SW480 (cell line): ENCODE data around the gene PAX9.

Experiments
- DNase-seq: peaks from one replicate; pipeline ENCODE4 v3.0.0-alpha.2; 2016; ENCODE audit warnings: low spot score

Gene PAX9

DNA sequence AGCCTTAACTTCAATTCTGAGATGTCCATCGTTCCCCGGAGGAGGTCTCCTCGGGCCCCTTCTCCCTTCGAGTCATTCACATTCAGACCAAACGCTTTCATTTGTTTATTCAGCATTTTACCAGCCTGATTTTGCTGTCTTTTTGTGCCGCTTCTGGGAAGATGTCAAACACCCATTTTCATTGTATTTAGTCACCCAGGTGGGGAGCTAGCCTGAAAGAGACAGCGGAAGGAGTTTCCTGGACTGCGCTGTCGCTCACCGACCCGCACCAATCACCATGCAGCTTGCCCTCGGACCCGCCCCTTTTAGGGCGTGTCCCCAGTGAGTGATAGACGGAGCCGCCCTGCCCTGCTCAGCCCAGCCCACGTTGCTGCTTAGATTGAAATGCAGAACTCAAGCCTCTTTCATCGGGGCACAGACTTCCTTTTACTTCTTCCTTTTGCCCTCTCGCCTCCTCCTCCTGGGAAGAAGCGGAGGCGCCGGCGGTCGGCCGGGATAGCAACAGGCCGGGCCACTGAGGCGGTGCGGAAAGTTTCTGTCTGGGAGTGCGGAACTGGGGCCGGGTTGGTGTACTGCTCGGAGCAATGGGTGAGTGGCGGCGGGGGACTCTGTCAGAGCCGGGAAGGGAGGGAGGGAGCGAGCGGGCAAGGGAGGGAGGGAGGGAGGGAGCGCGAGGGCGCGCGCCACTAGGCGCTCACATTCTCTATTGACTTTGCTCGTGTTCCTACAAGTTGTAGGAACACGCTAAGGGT lies at the start of gene PAX9:
TSS of gene PAX9 (plus strand) at position 355 of the 752 bp plus-strand sequence. CDS start at position 585, 230 bp downstream.
- peak; percentile 87 for DNase-seq

DNA sequence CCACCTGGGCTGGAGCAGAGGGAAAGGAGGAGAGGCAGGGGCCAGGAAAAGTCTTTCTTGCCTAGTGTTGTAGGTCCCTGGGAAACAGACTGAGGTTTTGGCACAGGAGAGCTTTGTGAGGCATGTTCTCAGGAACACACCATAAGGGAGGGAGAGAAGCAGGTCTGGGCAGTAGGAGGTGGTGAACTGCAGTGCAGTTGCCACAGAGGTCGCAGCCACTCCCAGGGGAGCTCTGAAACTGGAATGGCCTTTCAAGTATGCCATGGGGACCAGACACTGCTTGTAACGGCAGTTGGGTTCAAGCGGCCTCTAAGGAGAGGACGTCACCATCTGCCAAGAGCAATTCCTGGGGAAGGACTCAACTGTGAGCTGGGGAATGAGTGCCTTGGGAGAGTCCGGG lies 43.8 kb upstream of the PAX9 start:
- DNase-seq = no peak

GRCh38 chr14:36618641-36619040 lies 43.0 kb upstream of the PAX9 start:
- DNase-seq = no peak

GRCh38 chr14:36619131-36619530 lies 42.5 kb upstream of the PAX9 start:
- no peak for DNase-seq

- DNase-seq = no peak
Observed at GRCh38 chr14:36619853-36620252, 41.8 kb upstream of the PAX9 start.

DNA sequence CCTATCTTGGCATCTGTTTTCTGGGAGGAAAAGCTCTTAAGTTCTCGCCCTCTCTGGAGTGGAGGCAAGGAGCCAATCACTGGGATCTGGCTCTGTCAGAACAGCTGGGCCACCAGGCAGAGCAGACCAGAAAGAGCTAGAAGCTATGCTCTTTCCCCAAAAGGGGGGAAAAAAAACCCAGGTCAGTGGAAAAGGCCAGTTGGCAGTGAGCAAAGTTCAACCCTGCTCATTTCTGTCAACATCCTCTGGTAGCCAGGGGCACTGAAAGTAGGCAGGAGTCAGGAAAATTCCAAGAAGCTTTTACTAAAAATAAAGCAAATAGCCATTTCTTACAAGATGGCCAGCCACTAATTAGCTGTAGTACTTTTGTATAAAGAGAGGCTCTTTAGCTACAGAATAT lies 36.6 kb upstream of the PAX9 start:
- DNase-seq = no peak

- DNase-seq = no peak
Observed at GRCh38 chr14:36625436-36625835, 36.2 kb upstream of the PAX9 start.

GRCh38 chr14:36626151-36626550 lies 35.5 kb upstream of the PAX9 start:
- no peak for DNase-seq

DNA sequence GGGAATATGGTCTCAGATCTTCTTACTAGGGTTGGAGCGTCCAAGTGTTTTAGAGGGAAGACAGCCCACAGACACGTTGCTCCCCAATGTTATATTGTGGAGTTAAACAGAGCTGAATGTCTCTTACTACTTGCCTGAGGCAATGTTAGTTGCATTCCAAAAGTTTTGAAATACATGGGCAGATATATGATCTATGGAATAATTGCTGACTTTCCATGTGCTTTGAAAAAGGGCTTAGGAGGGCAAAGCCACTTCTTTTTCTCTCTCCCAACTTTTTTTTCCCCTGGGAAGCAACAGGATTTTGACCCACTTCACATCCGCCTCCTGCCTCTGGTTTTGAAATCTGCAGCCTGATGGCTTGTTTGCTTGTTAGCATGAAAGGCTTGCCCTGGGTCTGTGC lies 33.7 kb upstream of the PAX9 start:
- DNase-seq = no peak

DNA sequence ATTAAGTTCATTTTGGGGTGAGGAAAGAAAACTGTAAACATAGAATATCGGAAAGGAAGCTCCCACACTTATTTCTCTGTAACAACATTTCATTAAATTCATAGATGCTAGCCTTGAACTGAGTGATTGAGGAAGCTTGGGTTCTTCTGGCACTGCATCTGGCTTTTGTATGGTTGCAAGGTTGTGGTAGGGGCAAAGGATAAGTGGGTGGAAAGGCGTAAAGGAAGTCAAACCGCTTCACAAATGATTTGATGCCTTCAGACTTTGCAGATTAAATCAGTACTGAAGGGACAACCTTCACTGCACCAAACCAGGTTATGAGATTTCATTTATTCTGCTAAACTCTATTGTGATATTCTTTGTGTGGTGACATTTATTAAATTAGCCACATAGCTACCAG lies 28.1 kb upstream of the PAX9 start:
- DNase-seq = no peak

- DNase-seq = no peak
Observed at GRCh38 chr14:36646664-36647416, 14.8 kb upstream of the PAX9 start.

- DNase-seq = no peak
Observed at GRCh38 chr14:36647417-36647823, 14.2 kb upstream of the PAX9 start.

DNA sequence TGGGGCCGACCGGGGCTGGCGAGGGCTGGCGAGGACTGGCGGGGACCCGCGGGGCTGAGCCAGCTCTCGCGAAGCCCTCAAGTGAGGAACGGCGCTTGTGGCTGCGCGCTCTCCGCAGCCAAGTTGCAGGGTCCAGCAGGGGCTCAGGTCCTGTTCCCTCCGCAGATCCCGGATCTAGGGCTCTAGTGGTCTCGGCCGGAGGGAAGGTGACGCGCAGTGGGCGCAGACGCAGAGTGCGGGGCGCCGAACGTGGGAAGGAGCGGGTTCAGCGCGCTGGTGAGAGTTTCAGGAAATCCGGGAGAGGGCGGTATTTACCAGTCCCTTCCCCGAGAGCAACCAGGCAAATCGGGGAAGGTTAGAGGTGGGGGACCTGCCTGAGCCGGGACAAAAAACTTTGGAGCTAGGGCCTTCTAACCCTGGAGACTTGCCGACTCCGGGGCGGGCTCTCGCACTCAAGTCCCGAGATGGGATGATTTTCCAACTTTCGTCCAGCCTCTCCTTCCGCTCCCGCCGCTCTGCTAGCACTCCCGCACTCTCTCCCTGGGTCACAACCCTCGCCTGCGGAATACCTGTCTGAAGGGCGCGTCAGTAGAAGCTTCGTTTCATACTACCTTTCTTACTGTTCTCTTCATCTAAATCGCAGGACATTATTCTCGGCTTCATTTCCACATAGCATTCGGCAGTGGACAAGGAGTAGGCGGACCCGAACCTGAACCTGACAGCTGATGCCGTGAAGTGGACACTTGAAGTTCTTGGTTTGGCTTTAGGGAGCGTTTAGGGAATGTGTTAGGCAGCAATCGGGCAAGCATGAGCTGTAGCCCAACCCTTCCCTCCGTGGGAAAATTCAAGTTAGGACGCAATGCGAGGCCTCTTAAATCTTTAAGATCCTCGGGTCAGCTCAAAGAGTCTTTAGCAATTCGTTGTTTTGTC lies 13.6 kb upstream of the PAX9 start:
- DNase-seq = peak; percentile 45

GRCh38 chr14:36649872-36650650 lies 11.6 kb upstream of the PAX9 start:
- DNase-seq = no peak

DNA sequence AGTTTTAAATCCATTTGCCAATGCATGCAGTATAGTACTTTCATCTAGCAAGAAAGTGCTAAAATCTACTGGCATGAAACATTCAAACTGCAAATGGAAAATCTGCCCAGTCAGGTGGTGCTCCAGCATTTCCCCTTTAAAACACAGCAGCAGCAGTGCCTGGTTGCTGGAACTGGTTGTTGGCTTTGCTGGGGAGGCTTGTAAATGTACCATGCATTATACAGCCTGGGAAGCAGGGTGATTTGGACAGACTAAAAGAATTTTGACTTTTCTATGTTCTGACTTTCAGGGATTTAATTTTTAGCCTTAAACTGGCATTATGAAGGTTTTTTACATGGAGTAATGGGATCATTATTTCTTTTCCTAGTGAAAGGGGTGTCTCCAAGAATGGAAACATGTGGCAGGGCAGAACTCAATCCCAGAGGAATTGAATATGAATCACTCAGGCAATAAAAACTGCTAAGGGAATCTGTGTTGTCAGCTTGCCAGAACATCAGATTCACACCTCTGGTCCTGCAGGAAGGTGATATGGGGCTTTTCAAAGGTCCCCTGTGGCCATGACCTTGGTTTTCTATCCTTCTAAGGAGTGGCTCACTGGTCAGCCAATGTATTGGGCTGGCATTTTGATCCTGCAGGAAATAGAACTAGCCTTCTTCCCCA lies 9.0 kb upstream of the PAX9 start:
- DNase-seq = peak; percentile 1

- no peak for DNase-seq
Observed at GRCh38 chr14:36653413-36653812, 8.2 kb upstream of the PAX9 start.

DNA sequence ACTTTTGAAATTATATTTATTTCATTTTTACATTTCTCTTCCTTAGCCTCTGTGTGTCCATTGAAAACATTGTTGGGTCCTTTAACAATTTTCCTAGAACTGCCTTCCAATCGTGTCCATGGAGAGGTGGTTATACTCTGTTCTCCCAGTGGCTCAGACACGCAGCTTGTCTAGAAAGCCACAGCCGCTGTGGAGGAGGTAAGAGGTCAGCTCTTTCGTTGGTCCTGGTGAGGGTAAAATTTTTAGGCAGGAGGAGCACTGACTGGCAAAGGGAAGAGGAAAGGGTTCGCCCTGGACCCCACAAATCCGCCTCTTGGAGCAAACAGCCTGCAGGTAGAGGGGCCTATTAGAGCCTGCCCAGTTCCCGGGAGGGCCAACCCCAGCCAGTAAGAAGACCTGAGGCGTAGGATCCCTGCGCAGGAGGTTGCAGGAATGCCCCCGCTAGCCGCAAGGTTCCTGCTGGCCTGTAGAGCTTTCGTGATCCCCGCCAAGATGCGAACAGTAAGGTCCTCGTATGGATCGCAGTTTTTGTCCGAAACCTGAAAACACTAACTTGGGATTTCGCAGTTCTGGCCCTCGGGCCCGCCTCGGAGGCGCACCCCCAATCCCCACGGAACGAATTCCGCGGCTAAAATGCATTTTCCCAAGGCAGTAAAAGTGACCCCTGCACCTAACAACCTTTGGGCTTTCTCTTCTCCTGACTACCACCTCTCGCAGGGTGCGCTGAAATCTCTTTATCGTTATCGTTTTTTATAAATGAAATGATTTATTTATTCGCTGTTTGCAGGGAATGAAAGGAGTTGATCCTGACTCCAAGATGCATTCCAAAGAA lies 7.5 kb upstream of the PAX9 start:
- DNase-seq = no peak

GRCh38 chr14:36654794-36655381 lies 6.8 kb upstream of the PAX9 start:
- DNase-seq = no peak

GRCh38 chr14:36655571-36655962 lies 6.1 kb upstream of the PAX9 start:
- no peak for DNase-seq
